Mesenchymal stem cell (in vitro differentiated cells and primary cell): ENCODE results near the gene FICD.

Source experiments
- DNase-seq: peaks from one replicate; pipeline ENCODE4 v3.0.0-alpha.2; 2013
- H2AFZ ChIP-seq: one replicate; pipeline ENCODE4 v1.6.1; 2013; ENCODE audit warnings: low read depth, mild to moderate bottlenecking, control low read depth, inconsistent platforms, low read length, moderate library complexity
- H2AK5ac ChIP-seq: 2 replicates; pipeline ENCODE4 v1.6.1; 2013; ENCODE audit warnings: low read length, moderate library complexity, mild to moderate bottlenecking, inconsistent platforms; ENCODE audit not compliant: severe bottlenecking
- H2BK120ac ChIP-seq: one replicate; pipeline ENCODE4 v1.6.1; 2013; ENCODE audit warnings: low read depth, mild to moderate bottlenecking, inconsistent platforms, low read length, moderate library complexity
- H2BK12ac ChIP-seq, 2 experiments: one replicate each; pipeline ENCODE4 v1.6.1; 2013; ENCODE audit warnings: inconsistent platforms in 2 of 2, low read length in 2 of 2, mild to moderate bottlenecking in 2 of 2, moderate library complexity in 2 of 2, control low read depth in 1 of 2
- H2BK15ac ChIP-seq: one replicate; pipeline ENCODE4 v1.6.1; 2013; ENCODE audit warnings: mild to moderate bottlenecking, low read depth, inconsistent platforms; ENCODE audit not compliant: poor library complexity, severe bottlenecking
- H2BK5ac ChIP-seq: 2 replicates; pipeline ENCODE4 v1.6.1; 2013; ENCODE audit warnings: low read depth, mild to moderate bottlenecking, low read length, control low read depth, inconsistent platforms; ENCODE audit not compliant: poor library complexity, severe bottlenecking
- H3K14ac ChIP-seq, 2 experiments: one replicate each; pipeline ENCODE4 v1.6.1; 2013; ENCODE audit warnings: inconsistent platforms in 2 of 2, low read length in 2 of 2, control low read depth in 1 of 2, mild to moderate bottlenecking in 1 of 2, moderate library complexity in 1 of 2
- H3K18ac ChIP-seq, 2 experiments: one replicate each; pipeline ENCODE4 v1.6.1; 2013; ENCODE audit warnings: inconsistent platforms in 2 of 2, low read length in 2 of 2, control low read depth in 1 of 2, low read depth in 1 of 2, mild to moderate bottlenecking in 1 of 2
- H3K23ac ChIP-seq, 2 experiments: one replicate each; pipeline ENCODE4 v1.6.1; 2013; ENCODE audit warnings: inconsistent platforms in 2 of 2, low read length in 2 of 2, mild to moderate bottlenecking in 2 of 2, moderate library complexity in 2 of 2, control low read depth in 1 of 2
- H3K27ac ChIP-seq: 2 replicates; pipeline ENCODE4 v1.5.1; 2013; ENCODE audit warnings: mild to moderate bottlenecking, moderate library complexity, low read length, control low read depth, inconsistent platforms; ENCODE audit not compliant: poor library complexity, severe bottlenecking
- H3K27me3 ChIP-seq, 2 experiments: 2 replicates each; pipeline versions ENCODE4 v1.6.1 to v1.7.0; 2013; ENCODE audit warnings: low read length in 2 of 2, mild to moderate bottlenecking in 2 of 2, moderate library complexity in 2 of 2, control low read depth in 1 of 2, inconsistent platforms in 1 of 2; ENCODE audit not compliant: control insufficient read depth in 1 of 2, insufficient read depth in 1 of 2
- H3K36me3 ChIP-seq, 2 experiments: 2 replicates each; pipeline versions ENCODE4 v1.6.1 to v1.7.0; 2013; ENCODE audit warnings: low read length in 2 of 2, control low read depth in 1 of 2, inconsistent platforms in 1 of 2, low read depth in 1 of 2, mild to moderate bottlenecking in 1 of 2; ENCODE audit not compliant: insufficient read depth in 2 of 2, control insufficient read depth in 1 of 2
- H3K4ac ChIP-seq, 2 experiments: one replicate each; pipeline ENCODE4 v1.6.1; 2013; ENCODE audit warnings: inconsistent platforms in 2 of 2, low read length in 2 of 2, mild to moderate bottlenecking in 2 of 2, moderate library complexity in 2 of 2, control low read depth in 1 of 2, low read depth in 1 of 2
- H3K4me1 ChIP-seq: 2 replicates; pipeline ENCODE4 v1.6.1; 2013; ENCODE audit warnings: low read depth, low read length, control low read depth; ENCODE audit not compliant: control insufficient read depth, insufficient read depth
- H3K4me2 ChIP-seq: 2 replicates; pipeline ENCODE4 v1.6.1; 2013; ENCODE audit warnings: low read length, mild to moderate bottlenecking, inconsistent platforms; ENCODE audit not compliant: poor library complexity, severe bottlenecking
- H3K4me3 ChIP-seq, 2 experiments: 2 replicates each; pipeline versions ENCODE4 v1.5.1 to v1.7.0; 2013; ENCODE audit warnings: low read length in 2 of 2, mild to moderate bottlenecking in 2 of 2, control low read depth in 1 of 2, low read depth in 1 of 2; ENCODE audit not compliant: insufficient read depth in 1 of 2
- H3K79me1 ChIP-seq: replicated peaks from 2 replicates; pipeline ENCODE4 v1.6.1; 2013; ENCODE audit warnings: mild to moderate bottlenecking, control low read depth, low read length, inconsistent platforms; ENCODE audit not compliant: poor library complexity, severe bottlenecking
- H3K9ac ChIP-seq: 2 replicates; pipeline ENCODE4 v1.7.0; 2013; ENCODE audit warnings: mild to moderate bottlenecking, low read length, moderate library complexity
- H3K9me3 ChIP-seq: 2 replicates; pipeline ENCODE4 v1.7.0; 2013; ENCODE audit warnings: mild to moderate bottlenecking, low read length; ENCODE audit not compliant: control insufficient read depth
- H4K8ac ChIP-seq: one replicate; pipeline ENCODE4 v1.6.1; 2013; ENCODE audit warnings: inconsistent platforms, mild to moderate bottlenecking, low read length, moderate library complexity
- H4K91ac ChIP-seq: one replicate; pipeline ENCODE4 v1.6.1; 2013; ENCODE audit warnings: mild to moderate bottlenecking, low read length, inconsistent platforms
- WGBS: methylation state at CpG from one replicate; pipeline ENCODE4 v1.1.7; 2013; ENCODE audit warnings: mixed read lengths; 5-methylcytosine and 5-hydroxymethylcytosine counted together

The FICD gene

GRCh38 chr12:108526482-108527165, 11.5 kb downstream of the FICD start:
- WGBS: 92% methylated on average over 10 of the region's 10 CpGs
- H3K36me3 ChIP-seq: peaks cover 67 to 97% of the 10 kb centered on the region in 2 experiments
- H2BK15ac ChIP-seq: no peak overlapping the region

GRCh38 chr12:108527166-108527496, 12.1 kb downstream of the FICD start:
- no peak overlapping the region for H3K4ac ChIP-seq
- no peak overlapping the region for H2BK15ac ChIP-seq
- H3K9me3 ChIP-seq: no peaks in the 10 kb centered on the region
- H2AK5ac ChIP-seq: no peak overlapping the region
- no peak overlapping the region for H3K27ac ChIP-seq
- H3K18ac ChIP-seq: no peak overlapping the region
- H2BK12ac ChIP-seq: no peak overlapping the region
- H3K79me1 ChIP-seq: peaks cover 36% of the 10 kb centered on the region
- peaks cover 70 to 97% of the 10 kb centered on the region in 2 experiments for H3K36me3 ChIP-seq
- H2BK5ac ChIP-seq: no peak overlapping the region
- no peak overlapping the region for H3K9ac ChIP-seq
- no peak overlapping the region for H2AFZ ChIP-seq
- no peak for DNase-seq
- no peak overlapping the region for H3K23ac ChIP-seq
- peak overlapping the region; percentile 5 for H4K91ac ChIP-seq
- H3K4me2 ChIP-seq: no peak overlapping the region
- no peak overlapping the region for H4K8ac ChIP-seq
- no peak overlapping the region for H3K14ac ChIP-seq
- H3K4me3 ChIP-seq: no peak overlapping the region
- H3K4me1 ChIP-seq: peaks cover 9% of the 10 kb centered on the region
- 94% methylated on average over 6 of the region's 6 CpGs for WGBS
- no peak overlapping the region for H2BK120ac ChIP-seq
- H3K27me3 ChIP-seq: no peaks in the 10 kb centered on the region

More at GRCh38 chr12:108526482-108527165, 11.5 kb downstream of the FICD start:
- no peak overlapping the region for H3K9ac ChIP-seq
- no peaks in the 10 kb centered on the region for H3K9me3 ChIP-seq
- no peak overlapping the region for H3K14ac ChIP-seq
- H3K79me1 ChIP-seq: peaks cover 33% of the 10 kb centered on the region
- H3K4me2 ChIP-seq: no peak overlapping the region
- no peak overlapping the region for H3K4me3 ChIP-seq
- no peak overlapping the region for H3K18ac ChIP-seq
- H2BK120ac ChIP-seq: no peak overlapping the region
- no peak overlapping the region for H2BK12ac ChIP-seq
- H3K4ac ChIP-seq: no peak overlapping the region
- peak; percentile 44 for DNase-seq
- no peak overlapping the region for H3K23ac ChIP-seq
- no peak overlapping the region for H3K27ac ChIP-seq
- H4K91ac ChIP-seq: no peak overlapping the region
- H3K27me3 ChIP-seq: no peaks in the 10 kb centered on the region
- no peak overlapping the region for H4K8ac ChIP-seq
- no peak overlapping the region for H2BK5ac ChIP-seq
- no peak overlapping the region for H2AFZ ChIP-seq
- H3K4me1 ChIP-seq: peaks cover 9% of the 10 kb centered on the region
- no peak overlapping the region for H2AK5ac ChIP-seq

GRCh38 chr12:108530161-108530560, 15.1 kb downstream of the FICD start:
- Histone ChIP-seq H2BK5ac (no peak overlapping the region), H3K27ac (no peak overlapping the region), H3K4me1 (peaks cover 9% of the 10 kb centered on the region), H3K79me1 (peaks cover 28% of the 10 kb centered on the region), H3K9me3 (no peaks in the 10 kb centered on the region), H3K27me3 (no peaks in the 10 kb centered on the region), H3K14ac (no peak overlapping the region), H3K4me2 (no peak overlapping the region), H3K4me3 (no peak overlapping the region), H2BK15ac (no peak overlapping the region), H2AFZ (no peak overlapping the region), H4K91ac (no peak overlapping the region), H3K9ac (no peak overlapping the region), H2AK5ac (no peak overlapping the region), H3K36me3 (peaks cover 57 to 95% of the 10 kb centered on the region in 2 experiments), H2BK12ac (no peak overlapping the region), H3K4ac (no peak overlapping the region), H4K8ac (no peak overlapping the region), H3K23ac (no peak overlapping the region), H2BK120ac (no peak overlapping the region), H3K18ac (no peak overlapping the region)
- WGBS: 97% methylated on average over 9 of the region's 9 CpGs
- DNase-seq: no peak

GRCh38 chr12:108531929-108532848, 17.1 kb downstream of the FICD start:
- H3K4me2 ChIP-seq: no peak overlapping the region
- 95% methylated on average over 15 of the region's 15 CpGs for WGBS
- no peak overlapping the region for H3K4me3 ChIP-seq

More at GRCh38 chr12:108531929-108532848, 17.1 kb downstream of the FICD start:
- Histone ChIP-seq H3K9me3 (no peaks in the 10 kb centered on the region), H2AK5ac (no peak overlapping the region), H3K79me1 (peaks cover 33% of the 10 kb centered on the region), H2BK12ac (no peak overlapping the region), H3K4ac (no peak overlapping the region), H3K18ac (no peak overlapping the region), H3K9ac (no peak overlapping the region), H2BK15ac (no peak overlapping the region), H4K91ac (no peak overlapping the region), H3K4me1 (no peaks in the 10 kb centered on the region), H3K14ac (no peak overlapping the region), H2BK5ac (no peak overlapping the region), H4K8ac (no peak overlapping the region), H3K27me3 (no peaks in the 10 kb centered on the region), H2AFZ (no peak overlapping the region), H3K27ac (no peak overlapping the region), H2BK120ac (no peak overlapping the region), H3K23ac (no peak overlapping the region), H3K36me3 (peaks cover 46 to 95% of the 10 kb centered on the region in 2 experiments)
- no peak for DNase-seq
